NCI-H748 (cell line): ENCODE data around the gene DIPK1B.

ENCODE experiments used
- DNase-seq: peaks from one replicate; lab custom pipeline; 2025; ENCODE audit not compliant: unreplicated experiment; lab: John Stamatoyannopoulos, UW

Gene DIPK1B

GRCh38 chr9:136718345-136719194 is 6.2 kb downstream of the DIPK1B start:
- no peak for DNase-seq

GRCh38 chr9:136719195-136719880 is 7.0 kb downstream of the DIPK1B start:
- DNase-seq, result no peak

GRCh38 chr9:136720251-136720897 is 8.0 kb downstream of the DIPK1B start:
- DNase-seq, result no peak

- DNase-seq, result no peak
Observed at GRCh38 chr9:136720898-136721338, 8.5 kb downstream of the DIPK1B start.

GRCh38 chr9:136721339-136722092 is 9.1 kb downstream of the DIPK1B start:
- DNase-seq, result peak; percentile 49

GRCh38 chr9:136722093-136722968 is 10.0 kb downstream of the DIPK1B start:
- no peak for DNase-seq

GRCh38 chr9:136722969-136723356 is 10.6 kb downstream of the DIPK1B start:
- no peak for DNase-seq

GRCh38 chr9:136723362-136723976 is 11.1 kb downstream of the DIPK1B start:
- no peak for DNase-seq

GRCh38 chr9:136723989-136724388 is 11.6 kb downstream of the DIPK1B start:
- no peak for DNase-seq

GRCh38 chr9:136724772-136725171 is 12.4 kb downstream of the DIPK1B start:
- DNase-seq, result no peak

- no peak for DNase-seq
Observed at GRCh38 chr9:136725612-136726011, 13.2 kb downstream of the DIPK1B start.

GRCh38 chr9:136726118-136726517 is 13.7 kb downstream of the DIPK1B start:
- DNase-seq, result no peak

GRCh38 chr9:136726631-136727191 is 14.3 kb downstream of the DIPK1B start:
- DNase-seq, result no peak

- peak; percentile 88 for DNase-seq
Observed at GRCh38 chr9:136728080-136728547, 15.7 kb downstream of the DIPK1B start.

- DNase-seq, result peak; percentile 35
Observed at GRCh38 chr9:136728548-136729123, 16.3 kb downstream of the DIPK1B start.

- DNase-seq, result no peak
Observed at GRCh38 chr9:136729144-136729543, 16.8 kb downstream of the DIPK1B start.

- no peak for DNase-seq
Observed at GRCh38 chr9:136729926-136730325, 17.6 kb downstream of the DIPK1B start.

GRCh38 chr9:136732444-136733178 is 20.2 kb downstream of the DIPK1B start:
- no peak for DNase-seq
